ENCODE measurements around the gene NOX4.

DNA sequence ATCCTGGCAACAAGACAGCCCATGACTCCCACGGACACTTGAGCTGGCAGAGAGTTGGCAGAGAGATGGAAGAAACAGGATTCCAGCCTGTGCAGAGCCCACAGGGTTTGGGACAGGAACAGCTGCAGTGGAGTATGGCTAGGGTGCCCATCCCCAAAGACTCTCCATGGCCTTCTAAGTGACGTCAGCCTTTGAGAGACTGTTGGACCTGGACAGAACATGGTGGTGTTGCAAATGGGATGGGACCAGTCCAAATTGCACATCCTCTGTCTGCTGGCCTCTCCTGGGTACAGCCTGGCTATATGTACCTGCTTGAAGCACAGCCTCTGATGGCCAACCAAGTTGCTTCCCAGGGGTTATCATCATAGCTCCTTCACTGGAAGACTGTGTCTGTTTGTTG is 34.5 kb downstream of the NOX4 start:
- no peak for TF ChIP-seq POLR2A (IDR thresholded peaks at IDR 0.05; ENCODE audit: low read depth, low read length)
- no peak for TF ChIP-seq CEBPB (IDR thresholded peaks at IDR 0.05; ENCODE audit: borderline replicate concordance in 1 of 2, low read depth in 2 of 2, low read length in 2 of 2)
- TF ChIP-seq, protein P1, sequence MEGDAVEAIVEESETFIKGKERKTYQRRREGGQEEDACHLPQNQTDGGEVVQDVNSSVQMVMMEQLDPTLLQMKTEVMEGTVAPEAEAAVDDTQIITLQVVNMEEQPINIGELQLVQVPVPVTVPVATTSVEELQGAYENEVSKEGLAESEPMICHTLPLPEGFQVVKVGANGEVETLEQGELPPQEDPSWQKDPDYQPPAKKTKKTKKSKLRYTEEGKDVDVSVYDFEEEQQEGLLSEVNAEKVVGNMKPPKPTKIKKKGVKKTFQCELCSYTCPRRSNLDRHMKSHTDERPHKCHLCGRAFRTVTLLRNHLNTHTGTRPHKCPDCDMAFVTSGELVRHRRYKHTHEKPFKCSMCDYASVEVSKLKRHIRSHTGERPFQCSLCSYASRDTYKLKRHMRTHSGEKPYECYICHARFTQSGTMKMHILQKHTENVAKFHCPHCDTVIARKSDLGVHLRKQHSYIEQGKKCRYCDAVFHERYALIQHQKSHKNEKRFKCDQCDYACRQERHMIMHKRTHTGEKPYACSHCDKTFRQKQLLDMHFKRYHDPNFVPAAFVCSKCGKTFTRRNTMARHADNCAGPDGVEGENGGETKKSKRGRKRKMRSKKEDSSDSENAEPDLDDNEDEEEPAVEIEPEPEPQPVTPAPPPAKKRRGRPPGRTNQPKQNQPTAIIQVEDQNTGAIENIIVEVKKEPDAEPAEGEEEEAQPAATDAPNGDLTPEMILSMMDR (IDR thresholded peaks at IDR 0.05 in 2 of 3, conservative IDR thresholded peaks at IDR 0.05 in 1 of 3; ENCODE audit: control insufficient read depth in 2 of 3, extremely low read depth in 1 of 3, insufficient read depth in 1 of 3, low read depth in 3 of 3, low read length in 3 of 3) = no peak
- no peak for TF ChIP-seq CHD2 (IDR thresholded peaks at IDR 0.05; ENCODE audit: borderline replicate concordance, low read depth, low read length)
- TF ChIP-seq FOXM1 (IDR thresholded peaks at IDR 0.05; ENCODE audit: low read depth, low read length) = no peak
- no peak for TF ChIP-seq BHLHE40 (IDR thresholded peaks at IDR 0.05; ENCODE audit: borderline replicate concordance in 1 of 2, low read depth in 2 of 2, low read length in 1 of 2)
- TF ChIP-seq NFIC (IDR thresholded peaks at IDR 0.05; ENCODE audit: low read depth, low read length) = no peak
- TF ChIP-seq ESRRA (IDR thresholded peaks at IDR 0.05; ENCODE audit: low read length) = no peak
- no peak for TF ChIP-seq CHD1 (IDR thresholded peaks at IDR 0.05; ENCODE audit: low read depth, low read length)
- TF ChIP-seq, protein P2, sequence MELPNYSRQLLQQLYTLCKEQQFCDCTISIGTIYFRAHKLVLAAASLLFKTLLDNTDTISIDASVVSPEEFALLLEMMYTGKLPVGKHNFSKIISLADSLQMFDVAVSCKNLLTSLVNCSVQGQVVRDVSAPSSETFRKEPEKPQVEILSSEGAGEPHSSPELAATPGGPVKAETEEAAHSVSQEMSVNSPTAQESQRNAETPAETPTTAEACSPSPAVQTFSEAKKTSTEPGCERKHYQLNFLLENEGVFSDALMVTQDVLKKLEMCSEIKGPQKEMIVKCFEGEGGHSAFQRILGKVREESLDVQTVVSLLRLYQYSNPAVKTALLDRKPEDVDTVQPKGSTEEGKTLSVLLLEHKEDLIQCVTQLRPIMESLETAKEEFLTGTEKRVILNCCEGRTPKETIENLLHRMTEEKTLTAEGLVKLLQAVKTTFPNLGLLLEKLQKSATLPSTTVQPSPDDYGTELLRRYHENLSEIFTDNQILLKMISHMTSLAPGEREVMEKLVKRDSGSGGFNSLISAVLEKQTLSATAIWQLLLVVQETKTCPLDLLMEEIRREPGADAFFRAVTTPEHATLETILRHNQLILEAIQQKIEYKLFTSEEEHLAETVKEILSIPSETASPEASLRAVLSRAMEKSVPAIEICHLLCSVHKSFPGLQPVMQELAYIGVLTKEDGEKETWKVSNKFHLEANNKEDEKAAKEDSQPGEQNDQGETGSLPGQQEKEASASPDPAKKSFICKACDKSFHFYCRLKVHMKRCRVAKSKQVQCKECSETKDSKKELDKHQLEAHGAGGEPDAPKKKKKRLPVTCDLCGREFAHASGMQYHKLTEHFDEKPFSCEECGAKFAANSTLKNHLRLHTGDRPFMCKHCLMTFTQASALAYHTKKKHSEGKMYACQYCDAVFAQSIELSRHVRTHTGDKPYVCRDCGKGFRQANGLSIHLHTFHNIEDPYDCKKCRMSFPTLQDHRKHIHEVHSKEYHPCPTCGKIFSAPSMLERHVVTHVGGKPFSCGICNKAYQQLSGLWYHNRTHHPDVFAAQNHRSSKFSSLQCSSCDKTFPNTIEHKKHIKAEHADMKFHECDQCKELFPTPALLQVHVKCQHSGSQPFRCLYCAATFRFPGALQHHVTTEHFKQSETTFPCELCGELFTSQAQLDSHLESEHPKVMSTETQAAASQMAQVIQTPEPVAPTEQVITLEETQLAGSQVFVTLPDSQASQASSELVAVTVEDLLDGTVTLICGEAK (IDR thresholded peaks at IDR 0.05; ENCODE audit: borderline replicate concordance) = no peak
- TF ChIP-seq, protein P3, sequence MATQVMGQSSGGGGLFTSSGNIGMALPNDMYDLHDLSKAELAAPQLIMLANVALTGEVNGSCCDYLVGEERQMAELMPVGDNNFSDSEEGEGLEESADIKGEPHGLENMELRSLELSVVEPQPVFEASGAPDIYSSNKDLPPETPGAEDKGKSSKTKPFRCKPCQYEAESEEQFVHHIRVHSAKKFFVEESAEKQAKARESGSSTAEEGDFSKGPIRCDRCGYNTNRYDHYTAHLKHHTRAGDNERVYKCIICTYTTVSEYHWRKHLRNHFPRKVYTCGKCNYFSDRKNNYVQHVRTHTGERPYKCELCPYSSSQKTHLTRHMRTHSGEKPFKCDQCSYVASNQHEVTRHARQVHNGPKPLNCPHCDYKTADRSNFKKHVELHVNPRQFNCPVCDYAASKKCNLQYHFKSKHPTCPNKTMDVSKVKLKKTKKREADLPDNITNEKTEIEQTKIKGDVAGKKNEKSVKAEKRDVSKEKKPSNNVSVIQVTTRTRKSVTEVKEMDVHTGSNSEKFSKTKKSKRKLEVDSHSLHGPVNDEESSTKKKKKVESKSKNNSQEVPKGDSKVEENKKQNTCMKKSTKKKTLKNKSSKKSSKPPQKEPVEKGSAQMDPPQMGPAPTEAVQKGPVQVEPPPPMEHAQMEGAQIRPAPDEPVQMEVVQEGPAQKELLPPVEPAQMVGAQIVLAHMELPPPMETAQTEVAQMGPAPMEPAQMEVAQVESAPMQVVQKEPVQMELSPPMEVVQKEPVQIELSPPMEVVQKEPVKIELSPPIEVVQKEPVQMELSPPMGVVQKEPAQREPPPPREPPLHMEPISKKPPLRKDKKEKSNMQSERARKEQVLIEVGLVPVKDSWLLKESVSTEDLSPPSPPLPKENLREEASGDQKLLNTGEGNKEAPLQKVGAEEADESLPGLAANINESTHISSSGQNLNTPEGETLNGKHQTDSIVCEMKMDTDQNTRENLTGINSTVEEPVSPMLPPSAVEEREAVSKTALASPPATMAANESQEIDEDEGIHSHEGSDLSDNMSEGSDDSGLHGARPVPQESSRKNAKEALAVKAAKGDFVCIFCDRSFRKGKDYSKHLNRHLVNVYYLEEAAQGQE (IDR thresholded peaks at IDR 0.05; ENCODE audit: low read depth, low read length) = no peak
- no peak for TF ChIP-seq BMI1 (IDR thresholded peaks at IDR 0.05; ENCODE audit: borderline replicate concordance)

All from GM12878 (cell line).